ENCODE results near the gene ABCA8.
"Not testable (repeated sequence)": the region's sequence is repeated elsewhere in the genome, so short reads cannot be mapped to it uniquely, and the experiment has no call there.

Gene ABCA8

DNA sequence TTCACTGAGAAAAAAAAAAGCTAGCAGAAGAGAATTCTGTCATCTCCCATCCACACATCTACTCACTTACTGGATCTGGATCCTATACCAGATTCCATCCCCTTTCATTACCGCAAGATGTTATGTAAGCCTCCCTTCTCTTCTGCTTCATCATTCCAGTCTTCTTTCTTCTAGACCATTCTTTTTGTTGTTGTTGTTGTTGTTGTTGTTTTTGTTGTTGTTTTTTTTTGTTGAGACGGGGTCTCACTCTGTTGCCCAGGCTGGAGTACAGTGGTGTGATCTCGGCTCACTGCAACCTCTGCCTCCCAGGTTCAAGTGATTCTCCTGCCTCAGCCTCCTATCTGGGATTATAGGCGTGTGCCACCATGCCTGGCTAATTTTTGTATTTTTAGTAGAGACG, 131.0 kb downstream of the ABCA8 start:
- DNase-seq, result not testable (repeated sequence)

DNA sequence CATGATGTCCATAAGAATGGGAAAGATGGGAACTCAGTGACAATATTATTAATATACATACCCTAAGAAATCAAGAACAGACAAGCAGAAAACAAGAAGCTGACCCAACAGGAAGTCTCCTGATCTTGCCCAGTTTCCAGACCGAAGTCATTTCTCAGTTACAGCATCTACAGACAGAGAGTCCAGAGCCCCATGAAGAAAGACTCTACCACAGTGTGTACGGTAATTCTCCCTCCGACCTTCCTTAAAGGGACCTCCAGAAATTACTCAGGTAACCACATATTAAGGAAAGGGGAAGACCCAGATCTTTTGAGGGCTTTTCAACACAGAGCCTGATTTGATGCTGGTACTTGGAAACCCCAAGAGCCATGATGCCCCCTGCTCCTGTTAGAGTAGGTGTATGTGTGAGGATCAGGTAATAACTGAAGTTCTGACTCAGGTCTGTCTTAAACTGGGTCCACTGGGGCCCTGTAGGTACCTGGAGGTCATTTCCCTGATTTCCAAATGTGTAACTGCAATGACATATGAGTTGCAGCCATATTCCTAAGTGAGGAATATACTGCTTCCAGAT, 132.4 kb downstream of the ABCA8 start:
- no peak for DNase-seq

DNA sequence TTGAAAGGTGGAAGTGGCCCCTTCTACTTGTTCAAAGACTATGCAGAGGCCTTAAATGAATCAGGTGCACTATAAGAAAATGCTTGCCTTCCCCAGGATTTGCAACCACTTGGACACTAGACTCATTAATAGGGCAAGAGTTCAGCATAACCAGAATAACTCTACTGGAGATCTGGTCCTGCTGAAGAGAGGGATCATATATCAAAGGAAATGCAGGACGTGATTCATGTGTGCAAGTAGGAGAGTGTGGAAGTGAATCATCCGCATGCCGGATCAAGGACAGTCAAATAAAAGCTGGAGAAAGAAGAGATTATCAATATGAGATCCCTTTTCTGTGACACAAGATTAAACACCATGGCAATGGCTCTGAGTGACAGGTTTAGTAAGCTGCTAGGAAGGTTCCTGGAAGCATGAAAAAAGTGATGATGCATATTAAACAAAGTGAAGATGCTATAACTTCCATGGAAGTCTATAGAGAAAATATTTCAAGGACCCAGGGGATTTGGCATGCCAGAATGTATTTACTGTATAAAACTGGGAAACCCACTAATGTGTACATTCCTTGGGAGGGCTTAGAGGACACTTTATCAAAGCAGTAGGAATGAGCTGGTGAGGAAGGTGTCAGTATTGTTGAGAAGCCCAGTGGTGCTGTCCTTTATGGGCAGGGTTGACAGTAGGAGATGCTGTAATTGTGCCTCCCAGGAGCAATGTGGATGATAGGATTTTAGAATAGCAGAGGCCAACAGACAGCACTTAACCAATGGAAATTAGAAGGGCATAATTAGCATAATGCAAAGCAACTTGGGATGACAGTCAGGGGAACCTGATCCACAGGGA, 133.1 kb downstream of the ABCA8 start:
- DNase-seq, result no peak

DNA sequence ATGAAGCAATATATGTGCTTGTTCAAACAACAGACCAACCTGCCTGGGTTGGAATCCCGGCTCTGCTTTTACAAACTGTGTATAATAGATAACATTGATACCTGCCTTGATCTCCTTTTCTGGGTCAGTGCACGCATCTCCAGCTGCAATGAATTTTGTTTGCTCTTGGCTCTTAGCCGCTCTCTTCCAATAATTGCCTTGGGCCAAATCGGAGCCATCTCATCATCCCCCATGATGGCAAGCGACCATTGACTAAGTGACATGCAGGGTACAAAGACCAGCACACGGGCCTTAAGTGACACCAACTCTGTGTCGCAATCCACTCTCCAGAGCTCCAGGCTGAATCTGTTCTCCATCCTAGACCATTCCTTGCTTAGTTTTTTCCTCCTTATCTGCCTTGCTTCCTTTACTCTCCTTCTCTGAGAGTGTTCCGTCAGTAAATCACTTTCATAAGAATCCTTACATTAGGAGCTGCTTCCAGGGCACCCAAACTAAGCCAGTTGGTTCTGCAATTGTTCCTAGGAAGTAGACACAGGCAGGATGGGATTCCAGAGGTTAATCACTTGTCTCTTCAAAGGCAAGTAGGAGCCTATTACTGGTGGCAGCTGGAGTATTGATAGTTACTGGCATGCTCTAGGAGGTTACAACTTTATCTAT, 134.2 kb downstream of the ABCA8 start:
- no peak for DNase-seq

DNA sequence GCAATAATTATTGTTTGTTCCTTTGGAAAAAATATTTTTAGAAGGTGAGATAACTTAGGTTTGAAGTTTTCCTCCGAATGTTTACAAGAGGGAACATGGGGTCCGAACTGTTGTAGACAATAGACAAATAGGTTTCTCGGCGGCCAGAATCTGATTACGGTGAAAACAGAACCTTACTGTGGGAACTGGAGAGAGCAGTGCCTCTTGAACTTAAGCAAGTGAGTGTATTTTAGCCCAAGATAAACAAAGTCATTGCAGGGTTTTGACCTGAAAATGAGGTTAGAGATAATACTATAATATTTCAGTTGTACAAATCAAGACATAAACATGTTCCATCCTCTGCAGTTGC, 134.7 kb downstream of the ABCA8 start:
- DNase-seq, result no peak

DNA sequence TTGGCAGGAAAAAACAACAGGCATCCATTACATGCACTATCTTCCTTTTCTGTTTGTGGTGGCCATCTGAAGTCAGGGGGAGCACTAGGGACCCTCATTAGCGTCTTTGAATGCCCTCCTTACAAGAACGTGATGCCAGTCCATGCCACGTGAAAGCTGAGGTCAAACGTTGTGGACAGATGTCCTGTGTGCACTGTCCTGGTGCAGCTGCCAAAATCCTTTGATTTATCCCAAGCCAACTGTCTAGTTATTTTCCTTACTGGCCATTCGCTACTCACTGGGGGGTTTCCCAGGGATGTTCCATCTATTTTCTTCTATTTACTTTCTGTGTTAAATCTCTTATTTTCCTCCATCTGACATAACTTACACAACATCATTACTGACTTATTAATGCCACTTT, 135.7 kb downstream of the ABCA8 start:
- DNase-seq, result no peak

Measured in NCI-H1092 (cell line).